ENCODE results near the gene DMXL2. TPM values are rescaled to one million over a fixed set of nuclear protein-coding genes. Genes with fewer than 3 reads are reported as not detected.

Gene DMXL2
- total and polyA plus RNA-seq, 2 experiments from 2014 or later = 6.1 to 61.1 TPM

- ATAC-seq = no peak
- peaks cover 26% of the 10 kb centered on the region for H3K36me3 Mint-ChIP-seq (ENCODE audit: low read depth)
Measured at GRCh38 chr15:51589881-51590568, 32.5 kb downstream of the DMXL2 start.

More at GRCh38 chr15:51589881-51590568, 32.5 kb downstream of the DMXL2 start:
- no peak for DNase-seq (ENCODE audit: low spot score)
- no peaks in the 10 kb centered on the region for H3K36me3 ChIP-seq (ENCODE audit: insufficient read depth)
- no peaks in the 10 kb centered on the region for H3K9me2 ChIP-seq (ENCODE audit: insufficient read depth)
- Mint-ChIP-seq H3K27ac (no peak overlapping the region), H3K4me1 (no peaks in the 10 kb centered on the region), H3K4me3 (no peak overlapping the region), H3K27me3 (ENCODE audit: insufficient read depth, low read depth, poor library complexity) (peaks cover 1% of the 10 kb centered on the region), H3K9me3 (peaks cover 57% of the 10 kb centered on the region)
- no peak overlapping the region for H2AFZ ChIP-seq
- no peak overlapping the region for H3K27ac ChIP-seq (ENCODE audit: low read depth)
- H4K20me1 ChIP-seq (replicated peaks; ENCODE audit: insufficient read depth) = no peaks in the 10 kb centered on the region
- no peaks in the 10 kb centered on the region for H3K27me3 ChIP-seq (ENCODE audit: insufficient read depth)
- H3K79me2 ChIP-seq (replicated peaks; ENCODE audit: insufficient read depth) = no peaks in the 10 kb centered on the region
- TF ChIP-seq REST (IDR thresholded peaks at IDR 0.05; ENCODE audit: unreplicated experiment) (no peak), CREB1 (CRISPR knock-in tag; IDR thresholded peaks at IDR 0.05; ENCODE audit: low read depth) (no peak), POLR2AphosphoS5 (IDR thresholded peaks at IDR 0.05; ENCODE audit: low read depth) (no peak), CTCF (conservative IDR thresholded peaks at IDR 0.05; ENCODE audit: low read depth in 2 of 2) (no peak), STAT1 (IDR thresholded peaks at IDR 0.05; ENCODE audit: unreplicated experiment) (no peak), EZH2phosphoT487 (IDR thresholded peaks at IDR 0.05; ENCODE audit: unreplicated experiment) (no peak), ZNF462 (CRISPR knock-in tag; IDR thresholded peaks at IDR 0.05) (no peak), ZNF331 (CRISPR knock-in tag; IDR thresholded peaks at IDR 0.05; ENCODE audit: low read depth) (no peak), EZH2 (IDR thresholded peaks at IDR 0.05; ENCODE audit: low read depth, unreplicated experiment) (no peak), JUNB (IDR thresholded peaks at IDR 0.05; ENCODE audit: unreplicated experiment) (no peak), NANOG (IDR thresholded peaks at IDR 0.05; ENCODE audit: borderline replicate concordance) (no peak), ETS1 (IDR thresholded peaks at IDR 0.05) (no peak), ZNF114 (CRISPR knock-in tag; IDR thresholded peaks at IDR 0.05) (no peak)
- H3K4me1 ChIP-seq (ENCODE audit: insufficient read depth) = no peaks in the 10 kb centered on the region
- H3K4me3 ChIP-seq = no peak overlapping the region
- no peak overlapping the region for H3K4me2 ChIP-seq
- H3F3A ChIP-seq (replicated peaks; ENCODE audit: low read depth) = no peaks in the 10 kb centered on the region
